ENCODE results near the gene KDM5B. TPM values are rescaled to one million over a fixed set of nuclear protein-coding genes. Genes with fewer than 3 reads are reported as not detected.

Gene KDM5B
- total and polyA plus RNA-seq, 2 of the 8 experiments (the other 6 are each of a cell fraction or from before 2014, with no cell fraction given) = 73.3 to 210 TPM

- CTCF ChIA-PET (ENCODE audit: partially characterized antibody) = interaction anchor here (0.6 to 14.0 kb wide), 13 partner anchors 7 to 362 kb away, joined by 3 to 180 read pairs (median 4); no protein-coding TSS in a partner anchor
- TF ChIP-seq BACH1 (IDR thresholded peaks at IDR 0.05; ENCODE audit: low read length) (no peak; the same call in 1 of the 2 replicates), BCL11A (IDR thresholded peaks at IDR 0.05; ENCODE audit: low read depth in 2 of 2, low read length in 2 of 2) (no peak), TBP (IDR thresholded peaks at IDR 0.05; ENCODE audit: low read depth, low read length) (no peak), GTF2F1 (IDR thresholded peaks at IDR 0.05; ENCODE audit: borderline replicate concordance, low read depth, low read length) (no peak), TAF1 (IDR thresholded peaks at IDR 0.05; ENCODE audit: low read depth, low read length) (no peak), ATF2 (IDR thresholded peaks at IDR 0.05; ENCODE audit: low read length) (no peak), ASH2L (IDR thresholded peaks at IDR 0.05; ENCODE audit: low read length) (no peak), NRF1 (IDR thresholded peaks at IDR 0.05; ENCODE audit: low read depth, low read length) (no peak), CBX5 (IDR thresholded peaks at IDR 0.05; ENCODE audit: low read depth, low read length) (no peak)
Observed at GRCh38 chr1:202708456-202709275, 99.6 kb downstream of the KDM5B start.

More at GRCh38 chr1:202708456-202709275, 99.6 kb downstream of the KDM5B start:
- peaks cover 0 to 2% of the 10 kb centered on the region in 2 experiments for H4K20me1 ChIP-seq (replicated peaks in 1 of 2; ENCODE audit: control insufficient read depth in 1 of 2, insufficient read depth in 2 of 2, low read length in 2 of 2)
- H3K56ac ChIP-seq (replicated peaks; ENCODE audit: insufficient read length, low read depth, low read length) = no peak overlapping the region
- no peak overlapping the region for H4K91ac ChIP-seq (replicated peaks; ENCODE audit: insufficient read length, low read length)
- H2BK5ac ChIP-seq (ENCODE audit: low read depth, low read length) = peak overlapping the region; percentile 18; the same call in 1 of the 2 replicates
- POLR2A ChIA-PET (ENCODE audit: partially characterized antibody) = interaction anchor here (0.9 to 1.5 kb wide), 6 partner anchors 8 to 64 kb away, joined by 3 to 10 read pairs (median 4); no protein-coding TSS in a partner anchor
- peak overlapping the region; percentile 11; the same call in 1 of the 2 replicates for H2BK12ac ChIP-seq (ENCODE audit: low read depth, low read length)
- no peaks in the 10 kb centered on the region for H3K79me1 ChIP-seq (ENCODE audit: low read depth, low read length)
- no peaks in the 10 kb centered on the region for H3K9me3 ChIP-seq (ENCODE audit: insufficient read depth in 2 of 2, low read depth in 1 of 2, low read length in 1 of 2)
- no peak overlapping the region for H3K4ac ChIP-seq (replicated peaks; ENCODE audit: insufficient read length, low read depth, low read length)
- no peak overlapping the region for H2AFZ ChIP-seq (ENCODE audit: low read length)
- H4K8ac ChIP-seq (ENCODE audit: extremely low read depth, insufficient read depth, low read length) = no peak overlapping the region
- DNase-seq (ENCODE audit: low read depth in 1 of 2, low spot score in 2 of 2) (no peak), FAIRE-seq (no peak)
- H3K27me3 ChIP-seq (replicated peaks in 1 of 4; ENCODE audit: control insufficient read depth in 3 of 4, extremely low read depth in 1 of 4, insufficient read depth in 3 of 4, low read length in 3 of 4) = peaks cover 0 to 30% (median 19%) of the 10 kb centered on the region in 4 experiments; a peak in 5 of 7 replicates
- 0 out of 2 replicates have a peak overlapping the region, but pooled peaks have one; percentile 11 for H2BK20ac ChIP-seq (ENCODE audit: low read length)
- H3K14ac ChIP-seq (ENCODE audit: insufficient read length) = no peak overlapping the region
- H3K4me1 ChIP-seq (replicated peaks in 1 of 4; ENCODE audit: control insufficient read depth in 3 of 4, insufficient read depth in 4 of 4, low read length in 3 of 4) = peaks cover 12 to 34% (median 22%) of the 10 kb centered on the region in 4 experiments
- peak overlapping the region; percentile 56; the same call in 1 of the 2 replicates for H2AK5ac ChIP-seq (ENCODE audit: low read depth, low read length)
- H3K23me2 ChIP-seq (ENCODE audit: low read depth, low read length) = peaks cover 12% of the 10 kb centered on the region; the same call in 1 of the 2 replicates
- peak overlapping the region; percentile 94; the same call in 1 of the 2 replicates for H2BK15ac ChIP-seq (ENCODE audit: low read length)
- no peak overlapping the region for H3K27ac ChIP-seq (ENCODE audit: low read depth, low read length)
- H3K79me2 ChIP-seq (ENCODE audit: control insufficient read depth in 1 of 2, insufficient read depth in 2 of 2, low read length in 2 of 2) = no peaks in the 10 kb centered on the region
- H3K36me3 ChIP-seq (ENCODE audit: control insufficient read depth in 2 of 4, insufficient read depth in 4 of 4, low read length in 3 of 4) = no peaks in the 10 kb centered on the region
- WGBS, 2 experiments (ENCODE audit: extremely low coverage in 1 of 2, insufficient coverage in 1 of 2, insufficient read length in 1 of 2, insufficient replicate concordance in 2 of 2, low coverage in 1 of 2, low lambda C conversion rate in 2 of 2, missing lambda C conversion rate in 1 of 2) = 68% methylated on average over 12 of the region's 12 CpGs; no CpG with 5 or more reads in 1 of the 2 experiments
- no peak overlapping the region for H2BK120ac ChIP-seq (replicated peaks; ENCODE audit: low read depth, low read length)
- no peak overlapping the region for H3K9ac ChIP-seq (replicated peaks in 1 of 4; ENCODE audit: extremely low read depth in 1 of 4, low read depth in 3 of 4, low read length in 3 of 4)
- no peak overlapping the region for H3K18ac ChIP-seq (ENCODE audit: extremely low read depth, low read length)
- no peak overlapping the region for H4K5ac ChIP-seq (ENCODE audit: insufficient read length, low read depth, low read length)
- peak overlapping the region; percentile 82 to 85 for H3K4me2 ChIP-seq (ENCODE audit: insufficient read depth in 1 of 2, low read depth in 2 of 2, low read length in 2 of 2)
- peak overlapping the region; percentile 42 to 86 (median 66); a peak in 5 of 8 replicates for H3K4me3 ChIP-seq (ENCODE audit: extremely low read depth in 1 of 4, insufficient read depth in 2 of 4, low read depth in 3 of 4, low read length in 4 of 4)
- no peak overlapping the region for H3K23ac ChIP-seq (ENCODE audit: insufficient read length)

Data from H1 (cell line).